Bronchus fibroblast of lung (primary cell): ENCODE measurements around the gene GAL. TPM values are rescaled to one million over a fixed set of nuclear protein-coding genes. Genes with fewer than 3 reads are reported as not detected.

ENCODE experiments used
- total RNA-seq: library from RNA; depleted of rRNA; stranded (reverse); fragments of >200 nt; gene quantifications from 2 replicates; pipeline ENCODE4 v1.2.3, GENCODE V29; 2015

Gene GAL
- 13.1 and 17.3 TPM in 2 replicates for total RNA-seq

GRCh38 chr11:68684385-68685356 is at the start of gene GAL:
TSS of gene GAL (plus strand) at chr11:68684544. CDS start at chr11:68684924, 380 bp downstream.

Other genes starting within 250 kb of the GAL start
- gene PPP6R3, start 223.8 kb upstream of the GAL start, total RNA-seq: 48.0 and 55.5 TPM in 2 replicates
- 3.4 and 4.0 TPM in 2 replicates for gene TESMIN, start 67.0 kb downstream of the GAL start, total RNA-seq
- gene CPT1A, start 157.4 kb downstream of the GAL start, total RNA-seq: 5.8 and 5.9 TPM in 2 replicates
- gene MRPL21, start 219.3 kb downstream of the GAL start, total RNA-seq: 66.4 and 69.3 TPM in 2 replicates
- gene IGHMBP2, start 219.3 kb downstream of the GAL start, total RNA-seq: 8.4 and 8.5 TPM in 2 replicates